ENCODE data around the gene ASRGL1.

DNA sequence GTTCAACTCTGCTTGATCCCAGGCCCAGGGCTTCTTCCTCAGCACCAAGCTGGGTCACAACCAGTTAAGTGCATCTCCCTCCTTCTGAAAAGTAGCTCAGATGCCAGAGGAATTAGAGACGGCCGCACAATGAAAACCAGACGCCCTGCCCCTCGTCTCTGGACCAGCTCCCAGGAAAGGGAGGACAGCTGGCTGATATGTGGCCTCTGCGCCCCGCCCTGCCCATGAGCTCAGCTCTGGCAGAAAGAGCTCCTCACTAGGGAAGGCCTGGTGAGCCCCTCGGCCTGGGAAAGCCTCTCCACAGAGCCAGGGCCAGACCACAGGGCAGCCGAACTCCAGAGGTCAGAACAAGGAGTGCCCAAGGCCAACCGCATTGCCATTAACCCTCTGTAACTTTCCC is 63.5 kb downstream of the ASRGL1 start:
- TF ChIP-seq, protein P1, sequence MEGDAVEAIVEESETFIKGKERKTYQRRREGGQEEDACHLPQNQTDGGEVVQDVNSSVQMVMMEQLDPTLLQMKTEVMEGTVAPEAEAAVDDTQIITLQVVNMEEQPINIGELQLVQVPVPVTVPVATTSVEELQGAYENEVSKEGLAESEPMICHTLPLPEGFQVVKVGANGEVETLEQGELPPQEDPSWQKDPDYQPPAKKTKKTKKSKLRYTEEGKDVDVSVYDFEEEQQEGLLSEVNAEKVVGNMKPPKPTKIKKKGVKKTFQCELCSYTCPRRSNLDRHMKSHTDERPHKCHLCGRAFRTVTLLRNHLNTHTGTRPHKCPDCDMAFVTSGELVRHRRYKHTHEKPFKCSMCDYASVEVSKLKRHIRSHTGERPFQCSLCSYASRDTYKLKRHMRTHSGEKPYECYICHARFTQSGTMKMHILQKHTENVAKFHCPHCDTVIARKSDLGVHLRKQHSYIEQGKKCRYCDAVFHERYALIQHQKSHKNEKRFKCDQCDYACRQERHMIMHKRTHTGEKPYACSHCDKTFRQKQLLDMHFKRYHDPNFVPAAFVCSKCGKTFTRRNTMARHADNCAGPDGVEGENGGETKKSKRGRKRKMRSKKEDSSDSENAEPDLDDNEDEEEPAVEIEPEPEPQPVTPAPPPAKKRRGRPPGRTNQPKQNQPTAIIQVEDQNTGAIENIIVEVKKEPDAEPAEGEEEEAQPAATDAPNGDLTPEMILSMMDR (conservative IDR thresholded peaks at IDR 0.05; ENCODE audit: low read depth, low read length) = no peak
- TF ChIP-seq EZH2 (IDR thresholded peaks at IDR 0.05; ENCODE audit: borderline replicate concordance, low read depth, low read length, poor library complexity, severe bottlenecking) = no peak
